Lower leg skin (tissue), 4 donors: ENCODE measurements around the gene SOCS6. TPM values are rescaled to one million over a fixed set of nuclear protein-coding genes. Genes with fewer than 3 reads are reported as not detected.

Experiments
- DNase-seq, 2 donors: peaks; one replicate each; pipeline ENCODE4 v3.0.0-alpha.2; 2019; ENCODE audit warnings: low spot score in 2 of 2
- H3K4me3 ChIP-seq: fragments of 200-600 bp; sonication (generic); 2 replicates; pipeline ENCODE4 v1.5.1; 2017; ENCODE audit warnings: mild to moderate bottlenecking, low read depth; ENCODE audit not compliant: poor library complexity, severe bottlenecking
- POLR2A ChIP-seq, 2 donors: fragments of 450-650 bp; IDR thresholded peaks; one replicate each; pipeline ENCODE4 v1.6.1; 2016 to 2017; ENCODE audit warnings: antibody characterized with exemption in 2 of 2, mild to moderate bottlenecking in 1 of 2, moderate library complexity in 1 of 2
- WGBS, 2 donors: methylation state at CpG; one replicate each; pipeline ENCODE4 v1.1.5; 2018; 5-methylcytosine and 5-hydroxymethylcytosine counted together
- intact Hi-C: fragments of 100-400 bp; cut with DNase I; formaldehyde crosslinking; loops from one replicate; pipeline ENCODE4 v1.15.0; 2023; ENCODE audit warnings: low total_unique reads
- total RNA-seq, 4 donors: library from RNA; depleted of rRNA; stranded (reverse); fragments of >200 nt; gene quantifications; one replicate each; pipeline ENCODE4 v1.1.0, GENCODE V29; 2016
- TF ChIP-seq, protein P1 (sequence below), 3 donors: fragments of 450-650 bp; IDR thresholded peaks; one replicate each; pipeline ENCODE4 v1.5.1; 2016; ENCODE audit warnings: antibody characterized with exemption in 3 of 3, mild to moderate bottlenecking in 3 of 3, moderate library complexity in 2 of 3

Gene SOCS6
- total RNA-seq, 4 donors from 2014 or later = 13.3 to 19.7 (median 18.7) TPM

DNA sequence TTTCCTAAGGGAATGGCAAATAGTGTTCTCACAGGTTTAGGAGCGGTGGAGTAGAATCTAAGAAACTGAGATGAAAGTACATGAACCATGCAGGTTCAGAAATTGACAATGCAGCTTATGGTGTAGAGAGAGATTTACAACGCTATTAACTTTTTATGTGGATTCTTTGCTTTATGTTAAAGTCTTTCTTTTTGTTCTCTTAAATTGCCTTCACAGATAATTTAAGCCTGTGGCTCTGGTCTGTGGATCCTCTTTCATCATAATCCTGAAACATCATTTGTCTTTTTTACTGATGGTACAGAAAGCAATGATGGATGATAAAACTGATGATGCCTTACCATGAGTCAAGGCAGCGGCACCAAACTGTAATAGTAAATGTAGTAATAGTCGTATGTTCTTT, 30.3 kb downstream of the SOCS6 start:
- no peak overlapping the region for H3K4me3 ChIP-seq
- no peak for DNase-seq
- WGBS, 2 donors = 87 to 90% methylated on average over 4 of the region's 4 CpGs
- no peak for TF ChIP-seq POLR2A (IDR thresholded peaks at IDR 0.05)
- TF ChIP-seq, protein P1, sequence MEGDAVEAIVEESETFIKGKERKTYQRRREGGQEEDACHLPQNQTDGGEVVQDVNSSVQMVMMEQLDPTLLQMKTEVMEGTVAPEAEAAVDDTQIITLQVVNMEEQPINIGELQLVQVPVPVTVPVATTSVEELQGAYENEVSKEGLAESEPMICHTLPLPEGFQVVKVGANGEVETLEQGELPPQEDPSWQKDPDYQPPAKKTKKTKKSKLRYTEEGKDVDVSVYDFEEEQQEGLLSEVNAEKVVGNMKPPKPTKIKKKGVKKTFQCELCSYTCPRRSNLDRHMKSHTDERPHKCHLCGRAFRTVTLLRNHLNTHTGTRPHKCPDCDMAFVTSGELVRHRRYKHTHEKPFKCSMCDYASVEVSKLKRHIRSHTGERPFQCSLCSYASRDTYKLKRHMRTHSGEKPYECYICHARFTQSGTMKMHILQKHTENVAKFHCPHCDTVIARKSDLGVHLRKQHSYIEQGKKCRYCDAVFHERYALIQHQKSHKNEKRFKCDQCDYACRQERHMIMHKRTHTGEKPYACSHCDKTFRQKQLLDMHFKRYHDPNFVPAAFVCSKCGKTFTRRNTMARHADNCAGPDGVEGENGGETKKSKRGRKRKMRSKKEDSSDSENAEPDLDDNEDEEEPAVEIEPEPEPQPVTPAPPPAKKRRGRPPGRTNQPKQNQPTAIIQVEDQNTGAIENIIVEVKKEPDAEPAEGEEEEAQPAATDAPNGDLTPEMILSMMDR (IDR thresholded peaks at IDR 0.05) = no peak
- intact Hi-C loops = loop anchor here (1.0 kb wide), 1 partner anchor 58 kb away; no protein-coding TSS in a partner anchor

- TF ChIP-seq POLR2A (IDR thresholded peaks at IDR 0.05) = no peak
- TF ChIP-seq, protein P1 (IDR thresholded peaks at IDR 0.05) = no peak
- no peak overlapping the region for H3K4me3 ChIP-seq
- no peak for DNase-seq
- intact Hi-C loops = no loop called here
- WGBS, 2 donors = 96 to 97% methylated on average over 2 of the region's 2 CpGs
These were observed 32.8 kb downstream of the SOCS6 start for GRCh38 chr18:70321616-70322015.

DNA sequence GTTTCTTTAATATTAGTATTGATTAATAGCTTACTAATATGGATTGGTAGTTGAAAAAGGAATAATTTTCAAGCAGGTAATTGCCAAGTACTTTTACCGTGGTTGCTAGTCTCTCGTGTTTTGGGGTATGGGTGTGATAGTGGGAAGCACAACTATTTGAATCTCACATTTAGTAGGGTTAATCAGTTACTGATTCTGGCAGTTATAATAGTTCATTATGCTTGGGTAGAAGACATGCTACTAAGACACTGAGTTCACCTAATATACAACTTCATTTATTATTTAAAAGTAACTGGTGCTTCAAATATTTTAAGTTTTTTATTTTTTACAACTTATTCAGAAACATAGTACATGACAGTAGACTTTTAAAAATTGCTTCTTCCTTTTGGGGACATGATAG, 33.5 kb downstream of the SOCS6 start:
- WGBS, 2 donors = 85 to 89% methylated on average over 2 of the region's 2 CpGs

GRCh38 chr18:70322928-70323327, 34.1 kb downstream of the SOCS6 start:
- intact Hi-C loops = no loop called here
- no peak overlapping the region for H3K4me3 ChIP-seq
- WGBS, 2 donors = 66 to 73% methylated on average over 5 of the region's 5 CpGs
- DNase-seq = no peak
- TF ChIP-seq POLR2A (IDR thresholded peaks at IDR 0.05) = no peak
- TF ChIP-seq, protein P1 (IDR thresholded peaks at IDR 0.05) = no peak

More for the DNA sequence above, 33.5 kb downstream of the SOCS6 start:
- H3K4me3 ChIP-seq = no peak overlapping the region
- TF ChIP-seq POLR2A (IDR thresholded peaks at IDR 0.05) = no peak
- TF ChIP-seq, protein P1 (IDR thresholded peaks at IDR 0.05) = no peak
- intact Hi-C loops = no loop called here
- DNase-seq = no peak

DNA sequence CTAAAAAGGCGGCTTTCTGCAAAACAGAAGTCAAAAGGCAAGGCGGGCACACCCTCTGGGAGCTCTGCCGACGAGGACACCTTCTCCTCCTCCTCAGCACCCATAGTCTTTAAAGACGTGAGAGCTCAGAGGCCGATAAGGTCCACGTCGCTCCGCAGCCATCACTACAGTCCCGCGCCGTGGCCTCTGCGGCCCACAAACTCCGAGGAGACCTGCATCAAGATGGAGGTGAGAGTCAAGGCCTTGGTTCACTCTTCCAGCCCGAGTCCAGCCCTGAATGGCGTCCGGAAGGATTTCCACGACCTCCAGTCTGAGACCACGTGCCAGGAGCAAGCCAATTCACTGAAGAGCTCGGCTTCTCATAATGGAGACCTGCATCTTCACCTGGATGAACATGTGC, 36.1 kb downstream of the SOCS6 start:
- TF ChIP-seq, protein P1 (IDR thresholded peaks at IDR 0.05) = no peak
- no peak for TF ChIP-seq POLR2A (IDR thresholded peaks at IDR 0.05)
- 96 to 98% methylated on average over 20 of the region's 20 CpGs for WGBS, 2 donors
- H3K4me3 ChIP-seq = no peak overlapping the region
- intact Hi-C loops = no loop called here
- no peak for DNase-seq

GRCh38 chr18:70326255-70326654, 37.4 kb downstream of the SOCS6 start:
- TF ChIP-seq, protein P1 (IDR thresholded peaks at IDR 0.05) = no peak
- no peak for TF ChIP-seq POLR2A (IDR thresholded peaks at IDR 0.05)
- H3K4me3 ChIP-seq = no peak overlapping the region
- intact Hi-C loops = no loop called here
- DNase-seq = no peak
- 91 to 100% methylated on average over 1 of the region's 1 CpG for whole genome bisulfite sequencing, 2 donors
